IMR-90 (cell line): Measurements from ENCODE around the gene ZNF410.

Experiments used
- BHLHE40 ChIP-seq: fragments of 150-350 bp; IDR thresholded peaks from 2 replicates; pipeline ENCODE4 v1.6.1; 2016; ENCODE audit warnings: mild to moderate bottlenecking, low read depth, low read length
- CEBPB ChIP-seq: IDR thresholded peaks from 2 replicates; pipeline ENCODE4 v1.6.1; 2012; ENCODE audit warnings: low read depth, low read length, improper control_type of control experiment
- CHD1 ChIP-seq: IDR thresholded peaks from 2 replicates; pipeline ENCODE4 v1.6.1; 2012; ENCODE audit warnings: low read depth, low read length, improper control_type of control experiment
- MAFK ChIP-seq: IDR thresholded peaks from 2 replicates; pipeline ENCODE4 v1.6.1; 2012; ENCODE audit warnings: low read depth, low read length, improper control_type of control experiment
- POLR2A ChIP-seq: IDR thresholded peaks from 2 replicates; pipeline ENCODE4 v1.6.1; 2012; ENCODE audit warnings: mild to moderate bottlenecking, low read depth, low read length
- RAD21 ChIP-seq: IDR thresholded peaks from 2 replicates; pipeline ENCODE4 v1.6.1; 2012; ENCODE audit warnings: low read length, improper control_type of control experiment
- SMC3 ChIP-seq: fragments of 150-350 bp; IDR thresholded peaks from 2 replicates; pipeline ENCODE4 v1.6.1; 2016; ENCODE audit warnings: low read depth, mild to moderate bottlenecking, antibody characterized with exemption, low read length, moderate library complexity
- USF2 ChIP-seq: fragments of 150-350 bp; IDR thresholded peaks from 2 replicates; pipeline ENCODE4 v1.6.1; 2017; ENCODE audit warnings: mild to moderate bottlenecking, antibody characterized with exemption, low read length, low read depth
- TF ChIP-seq, protein P1 (sequence below): conservative IDR thresholded peaks from 2 replicates; pipeline ENCODE4 v1.5.1; 2012; ENCODE audit warnings: mild to moderate bottlenecking, low read depth, low read length, improper control_type of control experiment

- TF ChIP-seq, protein P1, sequence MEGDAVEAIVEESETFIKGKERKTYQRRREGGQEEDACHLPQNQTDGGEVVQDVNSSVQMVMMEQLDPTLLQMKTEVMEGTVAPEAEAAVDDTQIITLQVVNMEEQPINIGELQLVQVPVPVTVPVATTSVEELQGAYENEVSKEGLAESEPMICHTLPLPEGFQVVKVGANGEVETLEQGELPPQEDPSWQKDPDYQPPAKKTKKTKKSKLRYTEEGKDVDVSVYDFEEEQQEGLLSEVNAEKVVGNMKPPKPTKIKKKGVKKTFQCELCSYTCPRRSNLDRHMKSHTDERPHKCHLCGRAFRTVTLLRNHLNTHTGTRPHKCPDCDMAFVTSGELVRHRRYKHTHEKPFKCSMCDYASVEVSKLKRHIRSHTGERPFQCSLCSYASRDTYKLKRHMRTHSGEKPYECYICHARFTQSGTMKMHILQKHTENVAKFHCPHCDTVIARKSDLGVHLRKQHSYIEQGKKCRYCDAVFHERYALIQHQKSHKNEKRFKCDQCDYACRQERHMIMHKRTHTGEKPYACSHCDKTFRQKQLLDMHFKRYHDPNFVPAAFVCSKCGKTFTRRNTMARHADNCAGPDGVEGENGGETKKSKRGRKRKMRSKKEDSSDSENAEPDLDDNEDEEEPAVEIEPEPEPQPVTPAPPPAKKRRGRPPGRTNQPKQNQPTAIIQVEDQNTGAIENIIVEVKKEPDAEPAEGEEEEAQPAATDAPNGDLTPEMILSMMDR: no peak
- TF ChIP-seq MAFK (no peak), POLR2A (no peak), CEBPB (no peak), SMC3 (no peak), RAD21 (no peak), BHLHE40 (no peak), USF2 (no peak), CHD1 (no peak)
Observed at GRCh38 chr14:73889376-73889775, 2.7 kb downstream of the ZNF410 start.
